T1000 (cell line): ENCODE results near the gene AK4.
A peak's percentile ranks its signal among the peaks of the same experiment; 100 is the strongest.

Source experiments
- DNase-seq: peaks from one replicate; lab custom pipeline; 2025; ENCODE audit warnings: mixed read lengths; lab: John Stamatoyannopoulos, UW

Gene AK4

DNA sequence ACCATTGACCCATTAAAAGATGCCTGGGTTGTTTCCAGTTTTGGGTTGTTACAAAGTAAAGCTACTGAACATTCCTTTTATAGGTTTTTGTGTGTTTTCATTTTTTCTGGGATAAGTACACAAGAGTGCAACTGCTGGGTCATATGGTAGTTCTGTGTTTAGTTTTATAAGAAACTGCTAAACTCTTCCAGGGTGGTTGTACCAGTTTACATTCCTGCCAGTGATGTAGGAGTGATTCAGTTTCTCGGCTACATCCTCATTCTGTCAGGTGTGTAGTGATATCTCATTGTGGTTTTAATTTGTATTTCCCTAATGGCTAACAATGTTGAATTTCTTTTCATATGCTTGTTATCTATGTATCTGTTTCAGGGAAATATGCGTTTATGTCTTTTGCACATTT lies 102.8 kb downstream of the AK4 start:
- DNase-seq: no peak

DNA sequence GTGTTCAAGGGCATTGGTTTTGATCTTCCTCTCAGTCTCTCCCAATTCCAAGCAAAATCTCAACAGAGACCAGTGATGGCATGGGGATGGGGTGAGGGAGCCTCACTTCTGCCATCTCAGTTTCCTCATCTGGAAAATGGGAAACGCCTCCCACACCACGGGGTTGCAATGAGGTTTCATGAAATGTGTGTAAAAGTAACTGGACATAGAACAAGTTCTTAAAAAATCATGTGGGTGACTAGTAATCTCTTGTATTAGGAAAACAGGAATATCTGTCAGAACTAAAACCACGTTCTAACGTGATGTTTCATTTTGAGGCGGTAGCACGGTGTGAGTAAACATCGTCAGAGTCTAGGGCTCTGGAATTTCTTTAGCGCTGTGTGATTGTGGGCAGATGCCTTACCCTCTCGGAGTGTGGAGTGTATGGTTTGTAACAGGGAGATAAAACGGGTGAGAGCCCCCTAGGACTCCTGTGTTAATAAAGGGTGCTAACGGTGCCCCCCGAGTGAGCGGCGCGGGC lies 105.9 kb downstream of the AK4 start:
- no peak for DNase-seq

- peak; percentile 63 for DNase-seq
These were observed 106.5 kb downstream of the AK4 start for GRCh38 chr1:65254320-65255034.

GRCh38 chr1:65255035-65255655 lies 107.1 kb downstream of the AK4 start:
- DNase-seq: no peak

GRCh38 chr1:65255656-65256050 lies 107.7 kb downstream of the AK4 start:
- DNase-seq: no peak

GRCh38 chr1:65256860-65257708 lies 109.1 kb downstream of the AK4 start:
- no peak for DNase-seq

- DNase-seq: no peak
These were observed 110.1 kb downstream of the AK4 start for GRCh38 chr1:65258106-65258505.

- DNase-seq: no peak
These were observed 111.8 kb downstream of the AK4 start for GRCh38 chr1:65259816-65260215.

DNA sequence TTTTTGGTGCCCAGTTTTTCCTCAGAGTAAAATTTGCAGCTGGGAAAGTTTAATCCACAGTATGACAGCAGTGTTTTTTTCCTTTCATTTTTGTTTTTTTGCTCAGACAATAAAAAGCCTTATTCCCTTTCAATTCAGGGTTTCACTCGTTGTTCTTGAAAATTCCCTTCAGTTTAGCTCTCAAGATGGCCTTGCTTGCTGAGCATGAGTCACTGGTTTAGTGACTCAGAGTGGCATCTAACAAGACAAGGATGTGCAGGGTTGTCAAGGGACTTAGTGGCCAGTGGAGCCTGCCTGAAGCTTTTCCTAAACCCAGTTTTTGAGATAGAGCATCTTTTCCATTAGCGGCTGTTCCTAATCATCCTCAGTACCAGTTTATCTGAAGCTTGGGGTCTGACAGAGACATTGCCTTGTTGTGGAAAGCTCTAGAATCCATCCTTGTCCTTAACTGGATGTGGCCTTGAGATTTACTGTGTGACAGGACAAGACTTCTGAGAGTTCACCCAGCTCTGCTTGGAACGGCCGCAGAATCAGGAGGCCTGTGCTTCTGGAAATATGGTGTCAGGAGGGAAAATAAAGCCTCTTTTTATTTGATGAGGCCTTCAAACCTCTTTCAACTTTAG lies 113.0 kb downstream of the AK4 start:
- peak; percentile 33 for DNase-seq

GRCh38 chr1:65263286-65263685 lies 115.3 kb downstream of the AK4 start:
- no peak for DNase-seq

DNA sequence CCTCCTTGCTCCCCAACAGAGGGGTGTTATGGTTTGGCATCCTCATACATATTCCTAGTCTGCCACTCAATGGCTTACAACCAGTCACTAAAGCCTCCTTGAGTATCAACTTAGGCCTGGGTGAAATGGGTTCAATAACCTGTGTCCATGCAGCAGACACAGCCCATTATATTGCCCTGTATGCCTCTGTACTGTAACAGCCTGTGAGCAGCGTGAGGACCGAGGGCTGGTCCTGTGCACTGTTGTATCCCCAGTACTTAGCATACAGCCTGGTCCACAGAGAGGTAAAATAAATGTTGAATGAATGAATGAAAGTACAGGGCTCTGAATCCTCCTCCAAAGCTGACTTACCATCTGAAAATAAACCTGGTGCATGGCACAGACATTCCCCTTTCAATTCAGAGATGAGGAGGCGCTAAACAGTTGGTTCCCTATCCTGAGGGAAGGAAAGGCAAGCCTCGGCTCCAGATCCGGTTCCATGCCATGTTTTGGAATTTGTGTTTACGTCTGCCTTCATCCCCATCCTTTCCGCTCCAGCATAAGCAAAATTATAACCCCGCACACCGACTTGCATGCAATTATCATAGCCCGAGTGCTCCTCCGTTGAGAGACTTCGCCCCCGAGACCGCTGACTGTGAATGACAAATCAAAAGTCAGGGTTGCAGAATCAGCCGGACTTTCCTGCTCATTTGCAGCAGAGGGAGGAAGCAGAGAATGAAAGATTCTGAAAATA lies 116.4 kb downstream of the AK4 start:
- no peak for DNase-seq

GRCh38 chr1:65265296-65265650 lies 117.3 kb downstream of the AK4 start:
- DNase-seq: no peak

DNA sequence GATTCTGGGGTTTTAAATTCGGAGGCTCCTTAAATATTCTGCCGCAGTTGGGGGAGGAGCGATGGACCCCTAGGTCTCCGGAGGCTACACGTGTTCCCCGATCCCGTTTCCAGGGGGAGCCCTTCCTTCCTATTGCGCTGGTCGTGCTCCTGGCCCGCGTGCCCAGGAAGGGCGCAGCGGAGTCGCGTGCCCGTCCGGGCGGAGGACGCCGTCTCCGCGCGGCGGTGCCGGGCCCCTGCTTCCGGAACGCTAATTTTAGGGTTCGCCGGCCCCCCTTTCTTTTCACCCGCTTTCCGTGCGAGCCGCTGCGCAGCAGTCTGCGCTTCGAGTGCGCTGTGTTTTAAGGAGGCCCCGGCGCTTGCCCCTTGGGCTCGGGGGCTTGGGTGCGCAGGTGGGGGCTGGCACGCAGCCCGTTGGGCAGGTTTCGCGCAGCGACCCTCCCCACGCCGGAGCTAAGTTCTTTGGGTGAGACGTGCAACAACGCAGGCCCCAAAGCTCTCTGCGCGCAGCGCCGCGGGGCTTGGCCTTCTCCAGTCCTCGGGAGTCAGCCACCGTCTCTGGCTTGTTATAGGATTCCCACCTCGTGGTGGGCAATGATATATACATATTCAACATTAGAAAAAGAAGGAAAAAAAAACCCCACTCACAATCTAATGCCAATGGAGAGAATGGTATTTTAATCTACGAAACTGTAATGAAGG lies 117.8 kb downstream of the AK4 start:
- DNase-seq: no peak

DNA sequence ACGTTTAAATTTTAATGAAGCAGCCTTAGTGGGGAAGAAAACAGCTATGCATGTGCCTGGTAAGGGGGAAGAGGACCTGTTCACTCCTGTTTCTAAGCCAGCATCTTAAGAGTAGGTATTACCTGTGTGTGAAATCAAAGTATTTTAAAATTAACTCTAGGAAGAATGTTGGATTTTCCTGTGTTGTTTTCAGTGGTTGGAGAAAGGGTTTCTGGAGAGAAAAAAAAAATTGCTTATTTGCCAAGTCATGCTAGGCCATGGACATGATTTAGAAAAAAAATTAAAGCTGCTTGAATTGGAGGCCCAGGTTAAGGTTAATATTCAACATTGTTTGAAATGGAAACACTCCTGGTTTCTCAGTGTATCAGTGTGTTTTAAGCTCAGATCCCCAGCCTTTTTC lies 118.5 kb downstream of the AK4 start:
- DNase-seq: no peak

- DNase-seq: no peak
These were observed 119.3 kb downstream of the AK4 start for GRCh38 chr1:65267271-65267670.

- no peak for DNase-seq
These were observed 119.7 kb downstream of the AK4 start for GRCh38 chr1:65267683-65268082.

DNA sequence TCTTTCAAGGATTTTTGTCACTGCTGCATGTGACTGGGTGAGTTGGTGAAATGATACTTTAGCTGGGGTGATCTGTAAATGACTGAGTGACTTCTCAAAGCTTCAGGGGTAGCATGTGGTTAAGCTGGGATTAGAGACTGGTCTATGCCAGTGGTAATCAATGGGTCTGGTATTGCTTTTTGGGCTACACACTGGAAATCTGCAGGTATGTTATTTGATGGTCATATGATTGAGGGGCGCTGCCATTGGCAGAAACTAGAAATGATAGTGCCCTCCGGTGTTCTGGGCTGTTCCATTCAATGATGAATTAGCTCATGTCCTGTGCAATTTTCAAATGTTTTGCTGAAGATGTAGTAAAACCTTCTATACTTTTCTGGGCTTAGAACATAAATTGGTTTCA lies 121.6 kb downstream of the AK4 start:
- no peak for DNase-seq

DNA sequence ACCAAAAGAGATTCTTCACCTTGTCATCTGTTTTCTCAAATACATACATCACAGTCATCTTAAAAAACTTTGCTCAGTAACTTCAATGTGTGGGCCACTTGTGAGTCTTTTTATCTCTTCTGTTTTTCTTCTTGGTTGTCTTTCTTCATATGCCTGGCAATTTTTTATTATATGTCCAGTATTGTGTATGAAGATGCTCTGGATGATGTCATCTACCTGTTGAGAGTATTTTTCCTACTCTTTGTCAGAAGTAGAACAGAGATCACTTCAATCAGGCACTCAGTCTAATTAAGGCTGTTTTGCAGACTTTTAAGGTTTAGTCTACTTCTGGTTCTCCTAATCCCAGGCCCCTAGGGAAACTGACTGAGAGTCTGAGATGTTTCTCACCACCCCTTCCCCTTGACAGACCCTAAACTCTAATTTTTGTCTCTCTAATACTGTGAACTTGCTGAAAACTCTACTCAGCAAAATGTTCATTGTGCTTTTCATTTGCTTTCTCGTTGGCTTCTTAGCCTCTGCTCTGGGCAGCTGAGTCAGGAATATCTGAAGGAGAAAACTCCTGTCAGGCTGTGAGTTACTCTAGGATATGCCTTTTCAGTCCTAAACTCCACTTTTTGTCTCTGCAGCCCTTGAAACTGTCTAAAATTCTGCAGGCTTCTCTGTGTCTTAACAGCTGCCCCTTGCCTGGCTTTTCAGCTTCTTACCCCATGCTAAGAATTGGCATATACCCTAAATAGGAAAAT lies 128.4 kb downstream of the AK4 start:
- DNase-seq: no peak

- no peak for DNase-seq
These were observed 129.8 kb downstream of the AK4 start for GRCh38 chr1:65277605-65278347.
